NOMO-1 treated with DMSO at 0.1 percent for 48 hours (cell line): ENCODE data around the gene PISD.
"Not testable (repeated sequence)": the region's sequence is repeated elsewhere in the genome, so short reads cannot be mapped to it uniquely, and the experiment has no call there.

Experiments used
- DNase-seq: peaks from one replicate; lab custom pipeline; 2025; ENCODE audit not compliant: unreplicated experiment; lab: John Stamatoyannopoulos, UW

The PISD gene

GRCh38 chr22:31661851-31662667, at the start of gene PISD:
Gene PISD (minus strand): TSS chr22:31662215. CDS start chr22:31662208, 7 bp downstream.
- DNase-seq = peak; percentile 93

GRCh38 chr22:31711226-31711625, 49.2 kb upstream of the PISD start:
- DNase-seq = not testable (repeated sequence)

GRCh38 chr22:31707519-31707918, 45.5 kb upstream of the PISD start:
- DNase-seq = no peak

GRCh38 chr22:31695423-31695822, 33.4 kb upstream of the PISD start:
- DNase-seq = peak; percentile 51

- not testable (repeated sequence) for DNase-seq
These were observed 32.0 kb upstream of the PISD start for GRCh38 chr22:31694046-31694445.

- peak; percentile 60 for DNase-seq
These were observed 30.3 kb upstream of the PISD start for GRCh38 chr22:31692186-31692886.

GRCh38 chr22:31691408-31691807, 29.4 kb upstream of the PISD start:
- no peak for DNase-seq

GRCh38 chr22:31683181-31684105, 21.4 kb upstream of the PISD start:
- DNase-seq = no peak

- no peak for DNase-seq
These were observed 20.7 kb upstream of the PISD start for GRCh38 chr22:31682751-31683150.

- DNase-seq = no peak
These were observed 19.6 kb upstream of the PISD start for GRCh38 chr22:31681349-31682345.

GRCh38 chr22:31680861-31681341, 18.9 kb upstream of the PISD start:
- DNase-seq = no peak

GRCh38 chr22:31678748-31679147, 16.7 kb upstream of the PISD start:
- no peak for DNase-seq

- DNase-seq = peak; percentile 92
These were observed 14.7 kb upstream of the PISD start for GRCh38 chr22:31676700-31677099.

GRCh38 chr22:31674219-31674618, 12.2 kb upstream of the PISD start:
- DNase-seq = peak; percentile 90

- not testable (repeated sequence) for DNase-seq
These were observed 6.8 kb upstream of the PISD start for GRCh38 chr22:31668849-31669248.

GRCh38 chr22:31662668-31663037, 638 bp upstream of the PISD start:
- DNase-seq = no peak

- peak; percentile 77 for DNase-seq
These were observed 1.1 kb downstream of the PISD start for GRCh38 chr22:31660860-31661341.

GRCh38 chr22:31659246-31659645, 2.8 kb downstream of the PISD start:
- DNase-seq = no peak

GRCh38 chr22:31654408-31654807, 7.6 kb downstream of the PISD start:
- DNase-seq = no peak

GRCh38 chr22:31653944-31654343, 8.1 kb downstream of the PISD start:
- DNase-seq = no peak
